AG04450 (cell line): ENCODE results near the gene SOS2. TPM values are rescaled to one million over a fixed set of nuclear protein-coding genes. Genes with fewer than 3 reads are reported as not detected.
A peak's percentile ranks its signal among the peaks of the same experiment; 100 is the strongest.

Source experiments
- CTCF ChIA-PET: fragments of 300-600, 350-600 bp; formaldehyde crosslinking; extraction: SDS; loops from one replicate; lab custom pipeline; 2022; ENCODE audit warnings: antibody characterized with exemption, inconsistent platforms; lab: Charles Lee
- POLR2A ChIA-PET: fragments of 350-600 bp; formaldehyde crosslinking; extraction: SDS; loops from one replicate; lab custom pipeline; 2021; ENCODE audit warnings: antibody characterized with exemption, inconsistent platforms; lab: Yijun Ruan, JAX
- DNase-seq: peaks from one replicate; pipeline ENCODE4 v3.0.0-alpha.2; 2011; ENCODE audit warnings: low read depth, low spot score
- H3K27ac ChIP-seq: one replicate; pipeline ENCODE4 v1.5.1; 2012; ENCODE audit warnings: low read depth, low read length, control low read depth
- H3K27me3 ChIP-seq: one replicate; pipeline ENCODE4 v1.6.0; 2012; ENCODE audit warnings: low read length; ENCODE audit not compliant: control insufficient read depth, insufficient read depth
- H3K4me3 ChIP-seq: 2 replicates; pipeline ENCODE4 v1.5.1; 2011; ENCODE audit warnings: mild to moderate bottlenecking, low read depth, low read length, control low read depth
- H3K9me3 ChIP-seq: 2 replicates; pipeline ENCODE4 v1.5.1; 2012; ENCODE audit warnings: low read length; ENCODE audit not compliant: control insufficient read depth, insufficient read depth
- CTCF ChIP-seq: IDR thresholded peaks from 2 replicates; pipeline ENCODE4 v1.5.1; 2011; ENCODE audit warnings: low read depth, low read length, control low read depth, inconsistent platforms
- polyA plus RNA-seq: library from polyadenylated mRNA; depleted of rRNA; stranded (reverse); fragments of >200 nt; gene quantifications from 2 replicates; pipeline ENCODE4 v1.2.3, GENCODE V29; 2011

SOS2 gene
- polyA plus RNA-seq, 1 experiment = 17.8 TPM

DNA sequence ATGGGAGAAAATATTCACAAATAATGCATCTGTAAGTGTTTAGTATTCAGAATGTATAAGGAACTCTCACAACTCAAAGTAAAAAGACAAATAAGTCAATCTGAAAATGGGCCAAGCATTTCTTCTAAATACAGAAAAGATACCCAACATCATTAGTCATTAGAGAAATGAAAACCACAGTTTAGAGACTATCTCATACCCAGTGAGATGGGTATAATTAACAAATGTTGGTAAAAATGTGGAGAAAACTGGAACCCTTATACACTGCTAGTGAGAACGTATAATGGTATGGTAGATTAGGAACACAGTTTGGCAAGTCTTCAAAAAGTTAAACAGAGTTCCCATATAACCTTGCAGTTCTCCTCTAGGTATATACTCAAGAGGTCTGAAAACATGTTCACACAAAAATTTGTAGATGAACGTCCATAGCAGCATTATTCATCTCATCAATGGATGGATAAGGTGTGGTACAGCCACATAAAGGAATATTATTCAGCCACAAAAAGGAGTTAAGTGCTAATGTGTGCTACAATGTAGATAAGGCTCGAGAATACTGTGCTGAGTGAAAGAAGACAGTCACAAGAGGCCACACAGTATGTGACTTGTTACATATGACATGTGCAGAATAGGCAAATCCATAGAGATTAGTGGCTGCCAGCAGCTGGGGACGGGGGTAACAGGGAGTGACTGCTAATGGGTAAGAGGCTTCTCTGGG, 120.9 kb downstream of the SOS2 start:
- Histone ChIP-seq H3K9me3 (no peaks in the 10 kb centered on the region), H3K27ac (no peak overlapping the region), H3K4me3 (no peak overlapping the region), H3K27me3 (no peaks in the 10 kb centered on the region)
- ChIA-PET CTCF (interaction anchor here (8.4 to 11.9 kb wide), 2 partner anchors 247 to 248 kb away, joined by 97 to 256 read pairs; no protein-coding TSS in a partner anchor), POLR2A (no interaction called here)
- no peak for TF ChIP-seq CTCF
- no peak for DNase-seq

- POLR2A ChIA-PET = interaction anchor here (0.6 kb wide), 1 partner anchor 33 kb away, joined by 3 read pairs; no protein-coding TSS in a partner anchor
These were observed 122.0 kb downstream of the SOS2 start for GRCh38 chr14:50109342-50109741.

DNA sequence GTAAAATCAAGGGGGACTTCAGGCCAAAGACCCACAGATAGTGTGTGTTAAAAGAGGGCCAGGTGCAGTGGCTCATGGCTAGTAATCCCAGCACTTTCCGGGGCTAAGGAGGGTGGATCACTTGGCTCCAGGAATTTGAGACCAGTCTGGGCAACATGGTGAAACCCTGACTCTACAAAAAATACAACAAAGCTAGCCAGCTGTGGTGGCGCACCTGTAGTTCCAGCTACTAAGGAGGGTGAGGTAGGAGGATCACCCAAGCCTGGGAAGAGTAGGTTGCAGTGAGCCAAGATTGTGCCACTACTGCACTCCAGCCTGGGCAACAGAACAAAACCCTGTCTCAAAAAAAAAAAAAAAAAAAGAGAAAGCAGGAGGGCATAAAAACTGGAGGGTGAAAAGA, 123.5 kb downstream of the SOS2 start:
- no peak overlapping the region for H3K4me3 ChIP-seq
- ChIA-PET CTCF (interaction anchor here (1.2 to 11.9 kb wide), 3 partner anchors 216 to 254 kb away, joined by 3 to 256 read pairs (median 41); partner anchors contain the start of gene NEMF), POLR2A (interaction anchor here (1.4 kb wide), 1 partner anchor 245 kb away, joined by 5 read pairs; no protein-coding TSS in a partner anchor)
- no peaks in the 10 kb centered on the region for H3K9me3 ChIP-seq
- H3K27me3 ChIP-seq = no peaks in the 10 kb centered on the region
- no peak for DNase-seq
- no peak overlapping the region for H3K27ac ChIP-seq
- no peak for TF ChIP-seq CTCF

More at GRCh38 chr14:50109342-50109741, 122.0 kb downstream of the SOS2 start:
- Histone ChIP-seq H3K27ac (no peak overlapping the region), H3K9me3 (no peaks in the 10 kb centered on the region), H3K4me3 (no peak overlapping the region), H3K27me3 (no peaks in the 10 kb centered on the region)
- CTCF ChIA-PET = interaction anchor here (0.6 to 11.9 kb wide), 4 partner anchors 131 to 256 kb away, joined by 3 to 256 read pairs (median 4); no protein-coding TSS in a partner anchor
- peak; percentile 52 for TF ChIP-seq CTCF
- peak; percentile 10 for DNase-seq

DNA sequence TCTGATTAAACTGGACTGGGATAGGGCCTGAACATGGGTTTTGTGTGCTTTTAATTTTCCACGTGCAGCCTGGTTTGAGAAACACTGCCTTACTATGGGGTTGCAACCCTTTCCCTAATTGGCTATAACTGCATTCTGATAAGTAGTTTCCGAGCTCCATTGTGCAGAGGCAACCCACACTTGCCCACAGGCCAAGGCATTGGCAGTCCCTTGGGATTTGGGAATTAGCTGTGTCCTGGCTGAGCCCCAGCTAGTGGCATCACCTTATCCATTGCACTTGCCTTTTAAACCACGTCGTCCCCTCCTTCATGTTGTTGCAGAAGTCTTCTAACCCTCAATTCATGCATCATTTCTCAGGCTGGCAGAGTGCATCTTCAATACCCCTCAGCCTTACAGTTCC, 125.2 kb downstream of the SOS2 start:
- ChIA-PET POLR2A (interaction anchor here (0.6 kb wide), 1 partner anchor 242 kb away, joined by 6 read pairs; no protein-coding TSS in a partner anchor), CTCF (interaction anchor here (2.0 to 11.9 kb wide), 3 partner anchors 226 to 252 kb away, joined by 8 to 256 read pairs (median 41); partner anchors contain the start of gene NEMF)
- TF ChIP-seq CTCF = no peak
- DNase-seq = no peak
- no peaks in the 10 kb centered on the region for H3K9me3 ChIP-seq
- H3K27me3 ChIP-seq = no peaks in the 10 kb centered on the region
- no peak overlapping the region for H3K27ac ChIP-seq
- H3K4me3 ChIP-seq = no peak overlapping the region

GRCh38 chr14:50103558-50103957, 127.8 kb downstream of the SOS2 start:
- Histone ChIP-seq H3K27me3 (no peaks in the 10 kb centered on the region), H3K9me3 (no peaks in the 10 kb centered on the region), H3K4me3 (no peak overlapping the region), H3K27ac (no peak overlapping the region)
- ChIA-PET POLR2A (no interaction called here), CTCF (interaction anchor here (0.6 to 11.9 kb wide), 6 partner anchors 7 to 250 kb away, joined by 4 to 256 read pairs (median 5); partner anchors contain the start of gene NEMF)
- DNase-seq = no peak
- TF ChIP-seq CTCF = no peak
